Body of pancreas (tissue), 4 donors: Measurements from ENCODE around the gene TMA7. TPM values are rescaled to one million over a fixed set of nuclear protein-coding genes. Genes with fewer than 3 reads are reported as not detected.

Experiments used
- ATAC-seq: fragments of 150-250 bp; one replicate; pipeline ENCODE4 v1.9.1; 2016
- DNase-seq, 4 donors: peaks; one replicate each; pipeline ENCODE4 v3.0.0-alpha.2; 2019
- H3K27ac ChIP-seq, 4 donors: fragments of 200-600 bp; sonication (generic); 1 replicate in 3 of 4; 2 replicates in 1 of 4; pipeline versions ENCODE4 v1.5.1 to v1.6.1; 2016 to 2019; ENCODE audit warnings: mild to moderate bottlenecking in 1 of 4, mixed read lengths in 1 of 4, moderate library complexity in 1 of 4
- H3K27me3 ChIP-seq, 2 donors: fragments of 200-600 bp; sonication (generic); one replicate each; pipeline ENCODE4 v1.6.0; 2016; ENCODE audit warnings: mild to moderate bottlenecking in 1 of 2
- H3K36me3 ChIP-seq, 2 donors: fragments of 200-600 bp; sonication (generic); replicated peaks in 1 of 2; 2 replicates each; pipeline ENCODE4 v1.5.1; 2016; ENCODE audit warnings: low read depth in 2 of 2; ENCODE audit not compliant: insufficient read depth in 1 of 2
- H3K4me1 ChIP-seq: fragments of 200-600 bp; sonication (generic); one replicate; pipeline ENCODE4 v1.6.0; 2016
- H3K4me3 ChIP-seq, 2 donors: fragments of 200-600 bp; sonication (generic); 1 replicate in 1 of 2; 2 replicates in 1 of 2; pipeline ENCODE4 v1.5.1; 2016 to 2019
- H3K9me3 ChIP-seq, 3 donors: fragments of 200-600 bp; sonication (generic); 1 replicate in 2 of 3; 2 replicates in 1 of 3; pipeline ENCODE4 v1.5.1; 2016
- POLR2A ChIP-seq, 3 donors: fragments of 450-650 bp; IDR thresholded peaks; one replicate each; pipeline ENCODE4 v1.6.1; 2016; ENCODE audit warnings: antibody characterized with exemption in 3 of 3, mild to moderate bottlenecking in 2 of 3
- WGBS, 2 donors: methylation state at CpG; one replicate each; pipeline ENCODE4 v1.1.5; 2017; 5-methylcytosine and 5-hydroxymethylcytosine counted together
- intact Hi-C: fragments of 100-400 bp; cut with DNase I; formaldehyde crosslinking; loops from one replicate; pipeline ENCODE4 v1.15.1; 2023
- total RNA-seq, 2 donors: library from RNA; depleted of rRNA; stranded (reverse); fragments of >200 nt; gene quantifications; one replicate each; pipeline ENCODE4 v1.1.0, GENCODE V29; 2016
- TF ChIP-seq, protein P1 (sequence below), 7 experiments: fragments of 450-650 bp in 4 of 7; fragments of 200-600 bp in 3 of 7; sonication (generic) in 3 of 7; IDR thresholded peaks; one replicate each; pipeline ENCODE4 v1.5.1; 2016 to 2019; ENCODE audit warnings: antibody characterized with exemption in 7 of 7

TMA7 gene
- total RNA-seq, 2 donors from 2014 or later, result 113 to 156 TPM

DNA sequence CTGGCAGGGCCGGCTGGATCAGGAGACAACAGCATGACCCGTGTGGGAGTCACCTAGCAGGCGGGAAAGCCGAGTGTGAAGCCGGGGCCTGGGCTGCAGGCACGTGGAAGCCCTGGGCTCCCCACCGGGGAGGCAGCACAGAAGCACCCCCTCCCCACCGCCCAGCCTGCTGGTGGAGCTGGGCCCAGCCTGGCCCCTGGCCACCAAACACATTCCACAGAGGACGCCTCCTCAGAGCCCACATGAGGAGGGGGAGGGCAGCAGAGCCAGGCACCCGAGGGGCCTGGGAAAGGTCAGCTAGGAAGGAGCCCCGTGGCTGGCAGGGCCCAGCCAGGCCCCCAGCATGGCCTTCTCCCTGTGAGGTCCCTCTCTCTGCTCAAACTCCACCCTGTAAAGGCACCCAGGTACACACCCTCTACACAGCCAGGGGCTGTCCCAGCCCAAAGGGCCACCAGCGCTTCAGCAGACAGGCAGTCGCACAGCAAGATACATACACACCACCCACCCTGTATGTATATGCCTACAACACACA is 14.7 kb upstream of the TMA7 start:
- no peaks in the 10 kb centered on the region for H3K9me3 ChIP-seq
- WGBS, 2 donors, result 55 to 71% methylated on average over 7 to 10 of the region's 13 CpGs
- intact Hi-C loops, result no loop called here
- H3K27ac ChIP-seq, result peak overlapping the region; percentile 68 to 96 (median 94)
- no peak overlapping the region for H3K4me3 ChIP-seq
- no peaks in the 10 kb centered on the region for H3K27me3 ChIP-seq
- peak; percentile 56 to 72 (median 70) for DNase-seq
- H3K36me3 ChIP-seq, result peaks cover 0 to 4% of the 10 kb centered on the region in 2 donors
- peak in 2 of 3 donors; percentile 62 to 64 for TF ChIP-seq POLR2A (IDR thresholded peaks at IDR 0.05)
- TF ChIP-seq, protein P1, sequence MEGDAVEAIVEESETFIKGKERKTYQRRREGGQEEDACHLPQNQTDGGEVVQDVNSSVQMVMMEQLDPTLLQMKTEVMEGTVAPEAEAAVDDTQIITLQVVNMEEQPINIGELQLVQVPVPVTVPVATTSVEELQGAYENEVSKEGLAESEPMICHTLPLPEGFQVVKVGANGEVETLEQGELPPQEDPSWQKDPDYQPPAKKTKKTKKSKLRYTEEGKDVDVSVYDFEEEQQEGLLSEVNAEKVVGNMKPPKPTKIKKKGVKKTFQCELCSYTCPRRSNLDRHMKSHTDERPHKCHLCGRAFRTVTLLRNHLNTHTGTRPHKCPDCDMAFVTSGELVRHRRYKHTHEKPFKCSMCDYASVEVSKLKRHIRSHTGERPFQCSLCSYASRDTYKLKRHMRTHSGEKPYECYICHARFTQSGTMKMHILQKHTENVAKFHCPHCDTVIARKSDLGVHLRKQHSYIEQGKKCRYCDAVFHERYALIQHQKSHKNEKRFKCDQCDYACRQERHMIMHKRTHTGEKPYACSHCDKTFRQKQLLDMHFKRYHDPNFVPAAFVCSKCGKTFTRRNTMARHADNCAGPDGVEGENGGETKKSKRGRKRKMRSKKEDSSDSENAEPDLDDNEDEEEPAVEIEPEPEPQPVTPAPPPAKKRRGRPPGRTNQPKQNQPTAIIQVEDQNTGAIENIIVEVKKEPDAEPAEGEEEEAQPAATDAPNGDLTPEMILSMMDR (IDR thresholded peaks at IDR 0.05), result no peak
- H3K4me1 ChIP-seq, result peaks cover 65% of the 10 kb centered on the region
- ATAC-seq, result peak; percentile 33

DNA sequence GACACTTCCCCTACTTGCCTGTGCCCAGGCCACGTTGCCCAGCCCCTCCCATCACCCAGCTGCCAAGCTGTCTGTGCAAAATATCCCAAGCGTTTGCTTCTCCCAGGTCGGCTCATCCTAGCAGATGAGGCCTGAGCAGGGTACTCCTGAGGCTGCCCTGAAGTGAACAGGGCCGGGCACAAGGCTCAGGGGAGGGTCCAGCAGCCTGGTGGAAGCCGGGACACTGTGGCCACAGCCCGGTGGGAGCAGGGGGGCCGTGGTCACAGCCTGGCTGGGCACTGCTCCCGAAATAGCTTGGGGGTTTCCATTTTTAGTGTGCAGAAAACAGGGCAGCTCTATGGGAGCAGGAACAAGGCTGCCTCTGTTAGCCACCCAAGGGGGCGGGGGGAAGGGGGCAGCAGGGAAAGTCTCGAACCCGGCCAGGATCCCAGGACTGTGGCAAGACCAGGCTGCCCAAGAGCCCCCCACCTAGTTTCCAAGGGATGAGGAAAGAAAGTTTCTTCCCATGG is 13.6 kb upstream of the TMA7 start:
- Histone ChIP-seq H3K27me3 (no peaks in the 10 kb centered on the region), H3K27ac (peak overlapping the region; percentile 68 to 96 (median 94)), H3K36me3 (peaks cover 0 to 4% of the 10 kb centered on the region in 2 donors), H3K4me1 (peaks cover 76% of the 10 kb centered on the region), H3K9me3 (no peaks in the 10 kb centered on the region), H3K4me3 (no peak overlapping the region)
- DNase-seq, result peak in 1 of 4 donors; percentile 25
- peak in 1 of 3 donors; percentile 9 for TF ChIP-seq POLR2A (IDR thresholded peaks at IDR 0.05)
- TF ChIP-seq, protein P1 (IDR thresholded peaks at IDR 0.05), result no peak
- 14 to 55% methylated on average over 2 to 11 of the region's 11 CpGs for WGBS, 2 donors
- intact Hi-C loops, result no loop called here
- no peak for ATAC-seq

DNA sequence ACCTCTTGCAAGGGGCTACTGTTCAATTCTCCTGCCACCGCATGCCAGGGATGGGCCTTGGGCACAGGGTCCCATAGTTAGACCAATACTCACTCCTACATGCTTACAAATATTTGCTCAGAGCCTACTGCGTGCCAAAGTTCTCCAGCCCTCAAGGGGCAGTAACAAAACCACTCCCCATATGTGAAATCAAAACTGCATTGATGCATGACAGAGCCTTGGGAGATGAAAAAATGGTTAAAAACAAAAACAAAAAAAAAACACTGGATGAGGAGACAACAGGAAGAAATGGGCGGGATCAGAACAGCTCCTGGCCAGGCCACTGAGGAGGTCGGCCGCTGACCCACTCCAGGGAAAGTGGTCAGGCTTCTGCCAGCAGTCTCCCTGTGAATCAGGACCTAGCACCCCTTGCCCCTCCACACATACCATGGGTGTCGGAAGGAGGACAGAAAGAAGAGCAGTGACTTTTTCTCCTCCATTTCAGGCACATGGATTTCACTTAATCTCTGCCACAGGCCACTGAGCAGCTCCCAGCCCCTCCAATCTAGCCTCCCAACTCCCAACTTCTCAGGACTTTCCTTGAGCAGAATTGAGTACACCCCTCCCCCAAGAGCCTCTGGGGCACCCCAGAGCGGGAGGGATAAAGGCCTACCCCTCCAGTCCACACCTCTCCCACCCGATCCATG is 13.0 kb upstream of the TMA7 start:
- Histone ChIP-seq H3K27ac (peak overlapping the region; percentile 1 to 96 (median 94)), H3K27me3 (no peaks in the 10 kb centered on the region), H3K4me1 (peaks cover 79% of the 10 kb centered on the region), H3K4me3 (no peak overlapping the region), H3K9me3 (no peaks in the 10 kb centered on the region), H3K36me3 (peaks cover 0 to 4% of the 10 kb centered on the region in 2 donors)
- DNase-seq, result no peak
- no peak for TF ChIP-seq POLR2A (IDR thresholded peaks at IDR 0.05)
- TF ChIP-seq, protein P1 (IDR thresholded peaks at IDR 0.05), result no peak
- 54 to 61% methylated on average over 7 to 8 of the region's 8 CpGs for WGBS, 2 donors
- intact Hi-C loops, result no loop called here
- no peak for ATAC-seq

DNA sequence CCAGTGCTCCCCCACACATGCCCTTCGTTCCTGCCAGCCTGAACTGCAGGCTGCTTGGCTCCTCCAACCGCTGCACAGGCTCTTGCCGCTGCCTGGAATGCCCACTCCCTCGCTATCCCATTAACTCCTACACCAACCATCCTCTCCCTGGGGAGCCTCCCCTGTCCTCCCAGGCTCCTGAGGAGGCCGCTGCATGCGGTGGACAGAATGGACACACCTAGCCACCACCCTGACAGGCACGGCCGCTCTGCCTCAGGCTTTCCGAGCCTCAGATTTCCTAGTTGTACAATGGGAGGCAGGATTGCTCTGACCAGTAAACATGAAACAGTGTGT is 12.5 kb upstream of the TMA7 start:
- no peak for TF ChIP-seq POLR2A (IDR thresholded peaks at IDR 0.05)
- TF ChIP-seq, protein P1 (IDR thresholded peaks at IDR 0.05), result no peak
- no peaks in the 10 kb centered on the region for H3K9me3 ChIP-seq
- H3K4me3 ChIP-seq, result no peak overlapping the region
- peaks cover 77% of the 10 kb centered on the region for H3K4me1 ChIP-seq
- DNase-seq (no peak), ATAC-seq (no peak)
- H3K27me3 ChIP-seq, result no peaks in the 10 kb centered on the region
- intact Hi-C loops, result no loop called here
- peak overlapping the region; percentile 1 to 96 (median 94) for H3K27ac ChIP-seq
- peaks cover 0 to 4% of the 10 kb centered on the region in 2 donors for H3K36me3 ChIP-seq
- WGBS, 2 donors, result 57 to 75% methylated on average over 9 of the region's 9 CpGs
